Placental epithelial cell (primary cell): ENCODE results near the gene TNPO3. TPM values are rescaled to one million over a fixed set of nuclear protein-coding genes. Genes with fewer than 3 reads are reported as not detected.

Experiments
- small RNA-seq: library from RNA; depleted of rRNA; stranded (forward); fragments of <200 nt; gene quantifications from one replicate; pipeline ENCODE3, GENCODE V24; 2012
- total RNA-seq: library from RNA; depleted of rRNA; stranded (reverse); fragments of >200 nt; gene quantifications from 2 replicates; pipeline ENCODE4 v1.2.3, GENCODE V29; 2012

TNPO3 gene
- 49.9 and 57.2 TPM in 2 replicates for total RNA-seq

GRCh38 chr7:129054438-129055293, at the start of gene TNPO3:
TNPO3 (minus strand) TSS chr7:129055111; CDS start chr7:129054770, 341 bp downstream.

GRCh38 chr7:128937647-128938543, 117.0 kb downstream of the TNPO3 start, which contains the start of gene IRF5:
IRF5 (plus strand) TSS chr7:128937927; CDS start chr7:128942082, 4,155 bp downstream.

GRCh38 chr7:128910569-128910945, 144.4 kb downstream of the TNPO3 start, which contains the start of gene KCP:
KCP (minus strand) TSS chr7:128910709; CDS start chr7:128910676, 33 bp downstream.

Small RNAs within 50 kb of the gene (small RNA-seq; reads per million reads assigned to genes)
- gene RN7SL306P: 0.12 reads per million

Other genes with a start within 250 kb of the TNPO3 start
- 77.7 and 271 TPM in 2 replicates for gene FLNC, start 224.7 kb downstream of the TNPO3 start, total RNA-seq
- gene ATP6V1F, start 192.3 kb downstream of the TNPO3 start, total RNA-seq: 78.3 and 111 TPM in 2 replicates
- gene KCP, start 144.4 kb downstream of the TNPO3 start, total RNA-seq: 0.33 and 1.2 TPM in 2 replicates
- under 0.01 and 0.22 TPM in 2 replicates for gene IRF5, start 117.2 kb downstream of the TNPO3 start, total RNA-seq
- gene TSPAN33, start 89.6 kb upstream of the TNPO3 start, total RNA-seq: under 0.01 and 0.65 TPM in 2 replicates
- gene SMO, start 133.5 kb upstream of the TNPO3 start, total RNA-seq: 12.3 and 26.7 TPM in 2 replicates
- 9.0 and 10.4 TPM in 2 replicates for gene AHCYL2, start 169.9 kb upstream of the TNPO3 start, total RNA-seq